GM12873 (cell line): Measurements from ENCODE around the gene PSMB3.

ENCODE experiments used
- CTCF ChIP-seq: IDR thresholded peaks from 2 replicates; pipeline ENCODE4 v1.5.1; 2012; ENCODE audit warnings: low read depth, mild to moderate bottlenecking, moderate library complexity, low read length, control low read depth; ENCODE audit not compliant: insufficient read depth; ENCODE audit errors: missing control alignments

PSMB3 gene

GRCh38 chr17:38789185-38789584, 36.6 kb downstream of the PSMB3 start:
- TF ChIP-seq CTCF, result no peak

GRCh38 chr17:38791162-38791561, 38.6 kb downstream of the PSMB3 start:
- no peak for TF ChIP-seq CTCF

GRCh38 chr17:38794221-38794620, 41.7 kb downstream of the PSMB3 start:
- no peak for TF ChIP-seq CTCF

- TF ChIP-seq CTCF, result no peak
Measured at GRCh38 chr17:38796451-38797157, 44.1 kb downstream of the PSMB3 start.

- no peak for TF ChIP-seq CTCF
Measured at GRCh38 chr17:38797158-38797490, 44.6 kb downstream of the PSMB3 start.

- no peak for TF ChIP-seq CTCF
Measured at GRCh38 chr17:38797828-38798227, 45.3 kb downstream of the PSMB3 start.

- TF ChIP-seq CTCF, result peak; percentile 30
Measured at GRCh38 chr17:38798614-38799500, 46.3 kb downstream of the PSMB3 start.
